Stimulated activated CD4-positive, alpha-beta T cell treated with anti-CD3 and anti-CD28 coated beads, Interleukin-15, amount 100 ng/mL, for 1 hour (primary cell): ENCODE results near the gene TRIM39.
"Not testable (repeated sequence)": the region's sequence is repeated elsewhere in the genome, so short reads cannot be mapped to it uniquely, and the experiment has no call there.

Experiments used
- DNase-seq, 2 donors: peaks; one replicate each; pipeline ENCODE4 v3.0.0-alpha.2; 2020; ENCODE audit warnings: low read depth in 1 of 2, low spot score in 1 of 2

The TRIM39 gene

GRCh38 chr6:30361661-30362060 is 34.9 kb downstream of the TRIM39 start:
- no peak for DNase-seq

DNA sequence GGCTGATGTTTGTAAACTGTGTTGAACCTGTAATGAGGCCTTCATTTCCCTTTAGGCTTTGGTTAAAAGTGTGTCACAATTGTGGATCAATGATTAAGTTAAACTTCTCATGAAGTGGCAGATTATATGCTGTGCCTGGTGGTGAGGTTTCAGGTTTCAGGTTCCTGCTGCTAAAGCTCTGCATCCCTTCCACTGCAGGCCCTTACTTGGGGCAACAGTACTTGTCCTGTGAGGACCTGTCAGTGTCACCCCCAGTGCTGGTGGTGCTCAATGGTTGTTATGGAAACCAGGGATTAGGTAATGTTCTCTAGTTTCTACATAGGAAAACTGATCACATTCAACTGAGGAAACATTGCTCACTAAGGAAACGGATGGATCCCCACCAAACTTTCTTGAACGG is 36.7 kb downstream of the TRIM39 start:
- DNase-seq, result no peak

DNA sequence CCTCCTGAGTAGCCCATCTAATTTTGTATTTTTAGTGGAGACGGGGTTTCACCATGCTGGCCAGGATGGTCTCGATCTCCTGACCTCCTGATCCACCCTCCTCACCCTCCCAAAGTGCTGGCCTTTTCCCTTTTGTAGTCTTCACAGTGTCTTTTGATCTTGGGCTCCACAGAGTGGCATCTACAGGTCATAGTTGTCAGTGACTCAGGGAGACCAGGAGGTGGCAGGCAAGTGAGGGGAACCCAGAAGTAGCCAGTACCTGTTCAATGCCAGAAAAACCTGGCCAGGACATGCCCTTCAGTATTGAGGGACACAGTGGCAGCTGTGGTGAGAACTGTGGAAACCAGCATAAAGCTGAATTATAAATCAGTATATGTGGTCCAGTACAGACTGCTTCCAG is 37.9 kb downstream of the TRIM39 start:
- DNase-seq, result no peak

DNA sequence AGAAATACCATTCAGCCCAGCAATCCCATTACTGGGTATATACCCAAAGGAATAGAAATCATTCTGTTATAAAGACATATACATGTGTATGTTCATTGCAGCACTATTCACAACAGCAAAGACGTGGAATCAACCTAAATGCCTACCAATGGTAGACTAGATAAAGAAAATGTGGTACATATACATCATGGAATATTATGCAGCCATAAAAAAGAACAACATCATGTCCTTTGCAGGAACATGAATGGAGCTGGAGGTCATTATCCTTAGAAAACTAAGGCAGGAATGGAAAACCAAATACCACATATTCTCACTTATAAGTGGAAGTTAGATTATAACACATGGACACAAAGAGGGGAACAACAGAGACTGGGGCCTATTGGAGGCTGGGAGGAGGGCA is 42.6 kb downstream of the TRIM39 start:
- DNase-seq, result not testable (repeated sequence)

DNA sequence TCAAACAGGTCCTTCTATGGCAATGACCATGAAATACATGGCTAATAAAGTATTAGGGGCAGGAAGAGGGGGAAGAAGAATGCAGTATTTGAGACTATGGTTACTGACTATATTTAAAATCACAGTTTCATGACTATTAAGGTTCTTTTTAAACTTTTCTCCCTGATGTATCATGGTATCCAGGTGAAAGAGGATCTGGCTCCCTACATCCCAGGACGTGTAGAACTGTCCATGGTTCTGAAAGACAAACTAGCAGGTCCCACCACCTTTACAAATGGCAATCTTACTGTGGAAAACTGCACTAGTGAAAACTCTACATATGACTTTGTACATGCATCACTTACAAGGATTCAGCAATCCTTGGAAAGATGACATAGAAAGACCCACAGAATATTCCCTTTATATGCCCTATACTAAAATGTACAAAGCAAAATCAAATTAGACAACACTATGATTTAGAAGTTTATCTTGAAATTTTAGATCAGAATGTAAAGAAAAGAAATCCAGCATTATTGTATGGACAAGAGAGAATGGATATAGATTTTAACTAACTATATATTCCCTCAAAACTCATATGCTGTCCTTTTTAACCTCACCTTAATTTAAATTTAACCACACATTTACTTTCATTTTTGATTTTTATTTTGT is 51.7 kb downstream of the TRIM39 start:
- no peak for DNase-seq

- DNase-seq, result no peak
These were observed 53.7 kb downstream of the TRIM39 start for GRCh38 chr6:30380464-30380863.

- no peak for DNase-seq
These were observed 59.4 kb downstream of the TRIM39 start for GRCh38 chr6:30386166-30386565.

DNA sequence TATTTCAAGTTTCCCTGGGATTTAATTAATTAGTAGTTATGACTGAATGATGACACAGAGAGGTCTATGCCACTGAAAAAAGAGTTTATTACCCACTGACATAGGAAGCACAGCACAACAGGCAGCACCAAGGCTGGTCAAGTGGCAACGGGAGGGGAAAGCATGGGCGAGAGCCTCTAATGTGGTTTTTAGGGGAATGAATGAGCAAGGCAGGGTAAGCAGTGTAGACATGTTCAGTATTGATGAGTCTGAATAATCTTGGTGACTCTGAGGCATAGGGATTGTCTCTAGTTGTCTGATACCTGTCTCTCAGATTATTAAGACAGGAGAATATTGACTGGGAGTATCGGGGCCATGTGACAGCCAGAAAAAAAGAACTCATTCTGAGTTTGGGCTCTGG is 64.5 kb downstream of the TRIM39 start:
- DNase-seq, result no peak
